HepG2 (cell line): ENCODE results near the gene HMCN1. TPM values are rescaled to one million over a fixed set of nuclear protein-coding genes. Genes with fewer than 3 reads are reported as not detected.

Experiments used
- ARID4A ChIP-seq: sonication (generic); formaldehyde crosslinking; IDR thresholded peaks from 2 replicates; pipeline ENCODE4 v1.5.0; 2020; ENCODE audit warnings: mild to moderate bottlenecking, missing genetic modification reagents, borderline replicate concordance
- DMAP1 ChIP-seq: IDR thresholded peaks from 2 replicates; pipeline ENCODE4 v1.6.1; 2016
- HNRNPH1 ChIP-seq: fragments of 200-400 bp; formaldehyde crosslinking; optimal IDR thresholded peaks from 2 replicates; pipeline ENCODE3; 2017; ENCODE audit warnings: mild to moderate bottlenecking, low read depth, low read length
- NR2F1 ChIP-seq, 2 experiments: fragments of 450-650 bp in 1 of 2; formaldehyde crosslinking in 1 of 2; IDR thresholded peaks; 2 replicates each; pipeline versions ENCODE4 v1.5.0 to v1.6.1; 2016 to 2020; ENCODE audit warnings: mild to moderate bottlenecking in 1 of 2, missing compliant biosample characterization in 1 of 2, missing genetic modification reagents in 1 of 2, moderate library complexity in 1 of 2
- RERE ChIP-seq: IDR thresholded peaks from 2 replicates; pipeline ENCODE4 v1.6.1; 2016; ENCODE audit warnings: low read depth, missing genetic modification reagents, missing compliant biosample characterization
- SKI ChIP-seq: fragments of 450-650 bp; IDR thresholded peaks from one replicate; pipeline ENCODE4 v1.6.1; 2018; ENCODE audit warnings: mild to moderate bottlenecking; ENCODE audit not compliant: partially characterized antibody
- TRIM24 ChIP-seq: sonication (generic); formaldehyde crosslinking; IDR thresholded peaks from 2 replicates; pipeline ENCODE4 v1.8.0; 2022; ENCODE audit warnings: mild to moderate bottlenecking, missing genetic modification reagents
- ZBTB21 ChIP-seq: sonication (generic); formaldehyde crosslinking; IDR thresholded peaks from 2 replicates; pipeline ENCODE4 v1.4.0; 2020; ENCODE audit warnings: missing genetic modification reagents
- ZNF468 ChIP-seq: sonication (generic); formaldehyde crosslinking; IDR thresholded peaks from 2 replicates; pipeline ENCODE4 v1.8.0; 2022; ENCODE audit warnings: mild to moderate bottlenecking, moderate library complexity, missing genetic modification reagents
- ZNF660 ChIP-seq: sonication (generic); formaldehyde crosslinking; IDR thresholded peaks from 2 replicates; pipeline ENCODE4 v1.5.1; 2020; ENCODE audit warnings: mild to moderate bottlenecking, low read depth, missing genetic modification reagents, borderline replicate concordance
- ZNF724P ChIP-seq: sonication (generic); formaldehyde crosslinking; IDR thresholded peaks from 2 replicates; pipeline ENCODE4 v1.8.0; 2022; ENCODE audit warnings: missing genetic modification reagents, borderline replicate concordance
- ZNF776 ChIP-seq: sonication (generic); formaldehyde crosslinking; IDR thresholded peaks from 2 replicates; pipeline ENCODE4 v1.4.0; 2020; ENCODE audit warnings: mild to moderate bottlenecking, missing genetic modification reagents
- polyA plus RNA-seq, 8 experiments: library from polyadenylated mRNA; depleted of rRNA in 3 of 8; stranded (reverse) in 7 of 8; unstranded in 1 of 8; fragments of >200 nt; fragmentation: Illumina TruSeq in 4 of 8; extraction: Trizol in 4 of 8; gene quantifications; 2 replicates each; pipeline versions ENCODE4 v1.2.1 to v1.2.3, GENCODE V29; 2011 to 2016; ENCODE audit warnings: low read depth in 4 of 8, missing spikeins in 1 of 8, mixed read lengths in 1 of 8; ENCODE audit not compliant: insufficient read depth in 1 of 8
- total RNA-seq, 5 experiments: library from RNA; depleted of rRNA; stranded (reverse); fragments of >200 nt; fragmentation: Illumina TruSeq; extraction: Trizol; gene quantifications; 2 replicates each; pipeline ENCODE4 v1.2.3, GENCODE V29; 2016; ENCODE audit warnings: low read depth in 1 of 5

HMCN1 gene
- total and polyA plus RNA-seq, 2 of the 13 experiments (the other 11 are each of a cell fraction or from before 2014, with no cell fraction given), result 0.03 TPM; not detected in 1

DNA sequence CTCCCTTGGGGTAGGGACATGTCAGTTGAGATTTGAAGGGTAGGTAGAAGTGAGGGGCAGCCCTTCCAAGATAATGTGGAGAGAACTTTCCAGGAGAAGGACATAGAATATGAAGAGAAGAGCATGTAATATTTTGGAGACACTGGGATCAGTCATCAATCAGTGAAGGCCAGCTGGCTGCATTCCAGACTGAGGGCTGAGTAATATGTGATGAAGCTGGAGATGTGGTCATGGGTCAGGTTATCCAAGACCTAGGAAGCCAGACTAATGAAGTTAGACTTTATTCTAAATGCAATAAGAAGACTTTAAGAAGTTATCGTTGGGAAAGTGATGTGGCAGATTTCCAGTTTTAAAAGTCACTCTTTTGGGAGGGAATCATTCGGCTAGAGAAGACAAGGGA lies 262.0 kb downstream of the HMCN1 start (continued):
- no peak for TF ChIP-seq RERE (CRISPR knock-in tag)
- TF ChIP-seq ARID4A (CRISPR knock-in tag), result no peak
- no peak for TF ChIP-seq ZNF660 (CRISPR knock-in tag)
- no peak for TF ChIP-seq HNRNPH1
- TF ChIP-seq ZNF724P (CRISPR knock-in tag), result no peak
- no peak for TF ChIP-seq ZNF776 (CRISPR knock-in tag)
- TF ChIP-seq TRIM24, result no peak
- TF ChIP-seq DMAP1, result no peak
- TF ChIP-seq ZNF468, result no peak
- no peak for TF ChIP-seq ZBTB21 (CRISPR knock-in tag)
- TF ChIP-seq SKI, result no peak
- no peak for TF ChIP-seq NR2F1 (CRISPR knock-in tag; IDR thresholded peaks at IDR 0.05)
